Breast epithelium (tissue), 4 donors: Measurements from ENCODE around the gene JTB. TPM values are rescaled to one million over a fixed set of nuclear protein-coding genes. Genes with fewer than 3 reads are reported as not detected.

Experiments used
- DNase-seq, 2 donors: peaks; one replicate each; pipeline ENCODE4 v3.0.0-alpha.2; 2019; ENCODE audit warnings: low spot score in 2 of 2
- H3K27ac ChIP-seq, 2 donors: fragments of 200-600 bp; sonication (generic) in 1 of 2; one replicate each; pipeline ENCODE4 v1.5.1; 2016 to 2019; ENCODE audit warnings: mild to moderate bottlenecking in 1 of 2
- H3K27me3 ChIP-seq, 2 donors: fragments of 200-600 bp; sonication (generic) in 1 of 2; one replicate each; pipeline versions ENCODE4 v1.5.1 to v1.6.0; 2017 to 2019; ENCODE audit warnings: control low read depth in 1 of 2, mild to moderate bottlenecking in 1 of 2
- H3K36me3 ChIP-seq: fragments of 200-600 bp; one replicate; pipeline ENCODE4 v1.5.1; 2019
- H3K4me1 ChIP-seq, 2 donors: fragments of 200-600 bp; sonication (generic); one replicate each; pipeline ENCODE4 v1.5.1; 2016 to 2019; ENCODE audit warnings: control low read depth in 1 of 2
- H3K4me3 ChIP-seq, 3 donors: fragments of 200-600 bp; sonication (generic); 1 replicate in 2 of 3; 2 replicates in 1 of 3; pipeline ENCODE4 v1.5.1; 2016 to 2019; ENCODE audit warnings: mild to moderate bottlenecking in 3 of 3, moderate library complexity in 2 of 3
- H3K9me3 ChIP-seq, 2 donors: fragments of 200-600 bp; sonication (generic) in 1 of 2; one replicate each; pipeline ENCODE4 v1.5.1; 2016 to 2019; ENCODE audit warnings: control low read depth in 1 of 2
- CTCF ChIP-seq, 3 donors: fragments of 450-650 bp; IDR thresholded peaks; one replicate each; pipeline ENCODE4 v1.5.1; 2016 to 2017; ENCODE audit warnings: antibody characterized with exemption in 3 of 3, mild to moderate bottlenecking in 3 of 3, moderate library complexity in 3 of 3
- POLR2A ChIP-seq: fragments of 450-650 bp; IDR thresholded peaks from one replicate; pipeline ENCODE4 v1.6.1; 2016; ENCODE audit warnings: antibody characterized with exemption, mild to moderate bottlenecking, moderate library complexity
- POLR2AphosphoS5 ChIP-seq, 3 donors: sonication (generic); formaldehyde crosslinking; IDR thresholded peaks; one replicate each; pipeline ENCODE4 v1.6.1; 2017; ENCODE audit warnings: antibody characterized with exemption in 3 of 3
- intact Hi-C: fragments of 100-400 bp; cut with DNase I; formaldehyde crosslinking; loops from one replicate; pipeline ENCODE4 v1.15.1; 2023; ENCODE audit warnings: low total_unique reads
- total RNA-seq, 3 donors: library from RNA; depleted of rRNA; stranded (reverse); fragments of >200 nt; gene quantifications; one replicate each; pipeline ENCODE4 v1.1.0, GENCODE V29; 2016

JTB gene
- total RNA-seq, 3 donors from 2014 or later, result 237 to 315 (median 268) TPM

GRCh38 chr1:153959454-153959853, 18.0 kb downstream of the JTB start:
- H3K4me3 ChIP-seq, result no peak overlapping the region
- TF ChIP-seq POLR2A, result no peak
- TF ChIP-seq CTCF (IDR thresholded peaks at IDR 0.05), result no peak
- no peak for TF ChIP-seq POLR2AphosphoS5 (IDR thresholded peaks at IDR 0.05)
- H3K27ac ChIP-seq, result peak overlapping the region; percentile 91 to 95
- H3K9me3 ChIP-seq, result no peaks in the 10 kb centered on the region
- DNase-seq, result no peak
- no peaks in the 10 kb centered on the region for H3K27me3 ChIP-seq
- peaks cover 10 to 17% of the 10 kb centered on the region in 2 donors for H3K4me1 ChIP-seq
- H3K36me3 ChIP-seq, result no peaks in the 10 kb centered on the region
- intact Hi-C loops, result no loop called here

DNA sequence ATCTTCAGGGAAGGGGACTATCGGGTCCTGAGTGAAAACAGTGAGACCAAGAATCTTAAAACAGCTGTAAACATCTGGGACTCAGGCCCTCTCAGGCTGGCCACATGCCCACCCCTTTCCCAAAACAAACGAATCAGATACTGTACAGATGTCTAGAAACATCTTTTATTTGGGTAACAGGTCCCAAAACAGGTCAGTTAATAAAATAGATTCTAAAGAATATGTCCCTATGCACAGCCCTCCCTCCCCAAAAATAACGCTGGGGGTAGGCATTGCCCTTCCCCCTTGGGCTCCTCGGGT, 18.6 kb downstream of the JTB start:
- TF ChIP-seq POLR2A (no peak), POLR2AphosphoS5 (IDR thresholded peaks at IDR 0.05) (no peak), CTCF (IDR thresholded peaks at IDR 0.05) (no peak)
- no peaks in the 10 kb centered on the region for H3K36me3 ChIP-seq
- peak overlapping the region; percentile 93 to 95 (median 94) for H3K4me3 ChIP-seq
- H3K4me1 ChIP-seq, result peaks cover 10 to 17% of the 10 kb centered on the region in 2 donors
- H3K27me3 ChIP-seq, result no peaks in the 10 kb centered on the region
- no peaks in the 10 kb centered on the region for H3K9me3 ChIP-seq
- no peak for DNase-seq
- peak overlapping the region; percentile 91 to 95 for H3K27ac ChIP-seq
- intact Hi-C loops, result no loop called here

- peak; percentile 97 to 99 for DNase-seq
- intact Hi-C loops, result no loop called here
- Histone ChIP-seq H3K36me3 (no peaks in the 10 kb centered on the region), H3K9me3 (no peaks in the 10 kb centered on the region), H3K4me1 (peaks cover 10 to 17% of the 10 kb centered on the region in 2 donors), H3K4me3 (peak within 1 kb of the TSS; percentile 93 to 95 (median 94)), H3K27ac (peak within 1 kb of the TSS; percentile 91 to 95), H3K27me3 (no peaks in the 10 kb centered on the region)
- TF ChIP-seq POLR2AphosphoS5 (IDR thresholded peaks at IDR 0.05) (peak; percentile 79 to 91 (median 90)), POLR2A (peak; percentile 64), CTCF (IDR thresholded peaks at IDR 0.05) (no peak)
These were observed 19.1 kb downstream of the JTB start, which contains the start of gene CRTC2 for GRCh38 chr1:153958111-153958960. TSS of gene CRTC2 (minus strand) at chr1:153958612. CDS start at chr1:153958497, 115 bp downstream.

DNA sequence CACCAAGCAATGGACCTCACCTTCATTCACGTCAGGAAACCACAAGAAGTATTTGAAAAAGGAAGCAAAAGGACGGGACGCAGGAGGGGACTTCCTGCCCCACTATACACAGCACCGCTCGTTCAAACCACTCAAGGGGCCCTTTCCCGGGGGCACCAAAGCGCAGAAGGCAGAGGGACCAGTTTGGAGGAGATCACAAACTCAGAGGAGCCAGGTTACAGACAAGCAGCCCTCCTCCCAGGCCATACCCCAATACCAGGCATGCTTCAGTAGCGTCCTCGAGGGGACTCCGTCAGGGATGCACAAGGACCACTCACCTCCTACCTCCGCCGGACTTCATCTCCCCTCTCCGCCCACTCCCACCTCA, 19.7 kb downstream of the JTB start:
- no peak for DNase-seq
- Histone ChIP-seq H3K36me3 (no peaks in the 10 kb centered on the region), H3K9me3 (no peaks in the 10 kb centered on the region), H3K27me3 (no peaks in the 10 kb centered on the region), H3K27ac (peak overlapping the region; percentile 91 to 95), H3K4me1 (peaks cover 10 to 17% of the 10 kb centered on the region in 2 donors), H3K4me3 (peak overlapping the region; percentile 93 to 95 (median 94))
- intact Hi-C loops, result no loop called here
- TF ChIP-seq POLR2A, result no peak
- TF ChIP-seq CTCF (IDR thresholded peaks at IDR 0.05), result no peak
- no peak for TF ChIP-seq POLR2AphosphoS5 (IDR thresholded peaks at IDR 0.05)

DNA sequence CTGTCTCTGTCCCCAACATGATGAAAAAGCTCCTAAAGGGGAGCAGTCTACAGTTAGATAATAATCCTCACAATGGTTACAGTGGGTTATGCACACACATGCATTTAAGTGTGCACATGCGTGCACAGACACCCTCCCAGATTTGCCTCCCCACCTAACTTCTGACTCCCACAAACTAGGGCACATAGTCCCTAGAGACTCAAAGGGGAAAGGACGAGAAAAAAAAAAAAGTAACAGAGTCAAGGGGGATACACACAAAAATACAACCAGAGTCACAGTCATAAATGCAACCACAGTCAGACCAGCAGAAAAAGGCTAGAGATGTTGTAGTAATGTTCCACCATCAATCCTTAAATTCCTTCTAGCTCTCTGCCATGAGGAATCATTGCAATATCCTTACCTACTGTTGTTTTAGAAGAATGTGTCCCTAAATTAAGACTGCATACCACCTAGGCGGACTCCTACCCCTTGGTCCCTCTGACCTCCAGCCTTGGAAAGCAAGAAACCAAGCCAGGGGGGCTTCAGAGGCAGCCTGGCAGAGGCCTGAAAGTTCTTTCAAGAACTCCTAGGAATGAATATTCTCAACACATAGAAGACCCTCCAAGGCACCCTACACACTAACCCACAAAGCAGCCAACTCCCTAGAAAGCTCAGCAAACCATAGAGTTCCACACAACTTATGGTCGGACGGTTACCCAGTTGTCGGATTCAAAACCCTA, 20.3 kb downstream of the JTB start:
- Histone ChIP-seq H3K27ac (peak overlapping the region; percentile 91 to 95), H3K4me3 (peak overlapping the region; percentile 93 to 95 (median 94)), H3K9me3 (no peaks in the 10 kb centered on the region), H3K27me3 (no peaks in the 10 kb centered on the region), H3K36me3 (peaks cover 5% of the 10 kb centered on the region), H3K4me1 (peaks cover 10 to 17% of the 10 kb centered on the region in 2 donors)
- TF ChIP-seq POLR2A (no peak), CTCF (IDR thresholded peaks at IDR 0.05) (no peak)
- intact Hi-C loops, result no loop called here
- DNase-seq, result no peak
